ENCODE results near the gene MACROD2. TPM values are rescaled to one million over a fixed set of nuclear protein-coding genes. Genes with fewer than 3 reads are reported as not detected.

The MACROD2 gene
- total and polyA plus RNA-seq, 2 of the 4 experiments (the other 2 are of a cell fraction): not detected

DNA sequence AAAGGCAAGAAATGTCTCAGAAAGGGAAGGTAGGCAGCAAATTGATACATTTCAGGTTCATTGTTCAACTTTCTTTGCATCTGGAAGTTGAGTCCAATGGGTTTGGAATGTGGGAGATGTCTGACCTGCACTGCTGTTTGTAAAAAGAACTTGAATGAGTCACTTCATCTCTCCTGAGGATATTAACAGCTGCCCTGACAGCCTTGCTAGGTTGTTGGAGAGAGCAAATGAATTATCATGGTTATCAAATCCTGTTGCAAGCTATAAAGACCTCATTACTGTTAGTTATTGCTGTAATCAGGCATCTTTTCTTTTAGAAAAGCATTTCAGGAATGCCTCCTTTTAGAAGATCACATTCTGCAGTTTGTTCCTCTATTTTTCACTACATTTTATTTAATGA is 365.1 kb downstream of the MACROD2 start:
- H3K9me1 ChIP-seq (ENCODE audit: insufficient read depth, low read length): no peaks in the 10 kb centered on the region
- no peaks in the 10 kb centered on the region for H3K4me1 ChIP-seq (ENCODE audit: control insufficient read depth, insufficient read depth, low read length)
- H3K27ac ChIP-seq (ENCODE audit: insufficient read depth, low read length): no peak overlapping the region
- DNase-seq: peak; percentile 20
- CTCF ChIA-PET: no interaction called here
- ATAC-seq (ENCODE audit: low read depth): peak; percentile 51
- H3K9ac ChIP-seq (ENCODE audit: low read depth, low read length): no peak overlapping the region
- H2AK9ac ChIP-seq (replicated peaks; ENCODE audit: low read depth, low read length, poor library complexity): no peak overlapping the region
- H3K9me3 ChIP-seq (ENCODE audit: control insufficient read depth, insufficient read depth, low read length): no peaks in the 10 kb centered on the region
- no peaks in the 10 kb centered on the region for H3K79me1 ChIP-seq (ENCODE audit: low read depth in 1 of 2, low read length in 2 of 2)
- no peak overlapping the region for H4K5ac ChIP-seq (ENCODE audit: low read depth, low read length)
- no peak overlapping the region for H3K4ac ChIP-seq (ENCODE audit: low read depth, low read length)
- H4K20me1 ChIP-seq (ENCODE audit: insufficient read depth, low read length): no peaks in the 10 kb centered on the region
- no peak overlapping the region for H2BK5ac ChIP-seq (ENCODE audit: low read depth, low read length, poor library complexity, severe bottlenecking)
- no peak overlapping the region for H3K4me2 ChIP-seq (ENCODE audit: low read depth, low read length)
- no peak for TF ChIP-seq FOS (IDR thresholded peaks at IDR 0.05; ENCODE audit: low read depth, low read length)
- no peak for TF ChIP-seq MAZ (IDR thresholded peaks at IDR 0.05; ENCODE audit: borderline replicate concordance, low read depth, low read length)
- no peak for TF ChIP-seq CHD1 (IDR thresholded peaks at IDR 0.05; ENCODE audit: low read depth, low read length)
- no peak for TF ChIP-seq SMC3 (IDR thresholded peaks at IDR 0.05; ENCODE audit: low read depth, low read length)
- TF ChIP-seq, protein P1, sequence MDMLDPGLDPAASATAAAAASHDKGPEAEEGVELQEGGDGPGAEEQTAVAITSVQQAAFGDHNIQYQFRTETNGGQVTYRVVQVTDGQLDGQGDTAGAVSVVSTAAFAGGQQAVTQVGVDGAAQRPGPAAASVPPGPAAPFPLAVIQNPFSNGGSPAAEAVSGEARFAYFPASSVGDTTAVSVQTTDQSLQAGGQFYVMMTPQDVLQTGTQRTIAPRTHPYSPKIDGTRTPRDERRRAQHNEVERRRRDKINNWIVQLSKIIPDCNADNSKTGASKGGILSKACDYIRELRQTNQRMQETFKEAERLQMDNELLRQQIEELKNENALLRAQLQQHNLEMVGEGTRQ (IDR thresholded peaks at IDR 0.05; ENCODE audit: low read depth, low read length): no peak
- TF ChIP-seq, protein P2, sequence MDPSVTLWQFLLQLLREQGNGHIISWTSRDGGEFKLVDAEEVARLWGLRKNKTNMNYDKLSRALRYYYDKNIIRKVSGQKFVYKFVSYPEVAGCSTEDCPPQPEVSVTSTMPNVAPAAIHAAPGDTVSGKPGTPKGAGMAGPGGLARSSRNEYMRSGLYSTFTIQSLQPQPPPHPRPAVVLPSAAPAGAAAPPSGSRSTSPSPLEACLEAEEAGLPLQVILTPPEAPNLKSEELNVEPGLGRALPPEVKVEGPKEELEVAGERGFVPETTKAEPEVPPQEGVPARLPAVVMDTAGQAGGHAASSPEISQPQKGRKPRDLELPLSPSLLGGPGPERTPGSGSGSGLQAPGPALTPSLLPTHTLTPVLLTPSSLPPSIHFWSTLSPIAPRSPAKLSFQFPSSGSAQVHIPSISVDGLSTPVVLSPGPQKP (IDR thresholded peaks at IDR 0.05; ENCODE audit: borderline replicate concordance, low read depth, low read length): no peak
- TF ChIP-seq POLR2A (IDR thresholded peaks at IDR 0.05; ENCODE audit: low read depth, low read length): no peak
- no peak for TF ChIP-seq MAFK (IDR thresholded peaks at IDR 0.05; ENCODE audit: low read depth, low read length)
- TF ChIP-seq CEBPB (IDR thresholded peaks at IDR 0.05; ENCODE audit: low read depth, low read length): no peak
- no peak for TF ChIP-seq RFX5 (IDR thresholded peaks at IDR 0.05; ENCODE audit: low read depth, low read length)
- no peak for TF ChIP-seq BHLHE40 (IDR thresholded peaks at IDR 0.05; ENCODE audit: low read depth, low read length)
- dilution Hi-C loops (cut with HindIII; ENCODE audit: low sequenced_read_pairs, unreplicated experiment): no loop called here
- BruUV-seq (replicated peaks): no TSS peak
- no peak overlapping the region for H2AK5ac ChIP-seq (ENCODE audit: low read depth, low read length)
- H3K4me3 ChIP-seq (ENCODE audit: insufficient read depth, low read depth, low read length): no peak overlapping the region
- H3K27me3 ChIP-seq (ENCODE audit: control insufficient read depth, insufficient read depth, low read length): no peaks in the 10 kb centered on the region
- no peak overlapping the region for H2BK15ac ChIP-seq (ENCODE audit: low read depth, low read length)
- no peak overlapping the region for H3K23ac ChIP-seq (ENCODE audit: low read depth, low read length)
- no peak overlapping the region for H2BK120ac ChIP-seq (ENCODE audit: low read depth, low read length)
- no peak overlapping the region for H3K56ac ChIP-seq (ENCODE audit: extremely low read depth, insufficient read depth, low read length)
- no peak overlapping the region for H4K91ac ChIP-seq (ENCODE audit: insufficient read depth, low read depth, low read length)
- intact Hi-C loops (cut with micrococcal nuclease): no loop called here
- in situ Hi-C loops (cut with MboI; ENCODE audit: low sequenced_read_pairs): no loop called here
- no peak overlapping the region for H4K8ac ChIP-seq (ENCODE audit: low read depth in 2 of 2, low read length in 2 of 2)
- H3K18ac ChIP-seq (ENCODE audit: low read depth, low read length): no peak overlapping the region
- no peak overlapping the region for H2AFZ ChIP-seq (replicated peaks; ENCODE audit: low read length, poor library complexity)
- H3K36me3 ChIP-seq (ENCODE audit: control insufficient read depth, insufficient read depth, low read length): no peaks in the 10 kb centered on the region
- POLR2A ChIA-PET (ENCODE audit: unreplicated experiment): no interaction called here
- no peak overlapping the region for H2BK20ac ChIP-seq (ENCODE audit: low read depth, low read length)
- H3K14ac ChIP-seq (replicated peaks; ENCODE audit: low read depth, low read length): no peak overlapping the region

Data from IMR-90 (cell line).